ENCODE measurements around the gene RXRA.
A peak's percentile ranks its signal among the peaks of the same experiment; 100 is the strongest.

Gene RXRA

GRCh38 chr9:134365115-134365596 lies 38.9 kb downstream of the RXRA start:
- no peak for DNase-seq

- peak in 5 of 51 donors; percentile 57 to 69 (median 64) for DNase-seq
These were observed 39.6 kb downstream of the RXRA start for GRCh38 chr9:134365791-134366222.

- DNase-seq, result peak; percentile 41 to 93 (median 81)
These were observed 40.2 kb downstream of the RXRA start for GRCh38 chr9:134366223-134367031.

- no peak for DNase-seq
These were observed 40.8 kb downstream of the RXRA start for GRCh38 chr9:134367061-134367460.

GRCh38 chr9:134367791-134368490 lies 41.7 kb downstream of the RXRA start:
- DNase-seq, result no peak

GRCh38 chr9:134368571-134368970 lies 42.3 kb downstream of the RXRA start:
- DNase-seq, result no peak

- DNase-seq, result no peak
These were observed 43.4 kb downstream of the RXRA start for GRCh38 chr9:134369416-134370212.

- DNase-seq, result peak in 13 of 51 donors; percentile 14 to 44 (median 24)
These were observed 43.9 kb downstream of the RXRA start for GRCh38 chr9:134370213-134370492.

- DNase-seq, result no peak
These were observed 44.4 kb downstream of the RXRA start for GRCh38 chr9:134370638-134371037.

GRCh38 chr9:134371731-134372130 lies 45.5 kb downstream of the RXRA start:
- peak in 28 of 51 donors; percentile 10 to 61 (median 42) for DNase-seq

- peak in 1 of 51 donors; percentile 27 for DNase-seq
These were observed 46.5 kb downstream of the RXRA start for GRCh38 chr9:134372581-134373267.

GRCh38 chr9:134373269-134373668 lies 47.0 kb downstream of the RXRA start:
- DNase-seq, result no peak

- DNase-seq, result no peak
These were observed 47.7 kb downstream of the RXRA start for GRCh38 chr9:134373953-134374300.

GRCh38 chr9:134374301-134375010 lies 48.2 kb downstream of the RXRA start:
- peak in 27 of 51 donors; percentile 17 to 78 (median 49) for DNase-seq

- peak in 14 of 51 donors; percentile 32 to 74 (median 56) for DNase-seq
These were observed 48.7 kb downstream of the RXRA start for GRCh38 chr9:134375011-134375390.

GRCh38 chr9:134375430-134376385 lies 49.5 kb downstream of the RXRA start:
- peak in 31 of 51 donors; percentile 22 to 74 (median 49) for DNase-seq

GRCh38 chr9:134376386-134377142 lies 50.3 kb downstream of the RXRA start:
- DNase-seq, result peak in 13 of 51 donors; percentile 18 to 50 (median 29)

- DNase-seq, result no peak
These were observed 50.9 kb downstream of the RXRA start for GRCh38 chr9:134377143-134377484.

- peak in 22 of 51 donors; percentile 15 to 62 (median 34) for DNase-seq
These were observed 51.7 kb downstream of the RXRA start for GRCh38 chr9:134377976-134378375.

Data from hypothalamus (tissue), 51 donors.